HepG2 (cell line): Measurements from ENCODE around the gene TGM4. TPM values are rescaled to one million over a fixed set of nuclear protein-coding genes. Genes with fewer than 3 reads are reported as not detected.

Experiments used
- ATAC-seq: fragments of 200-7000 bp; cut with Tn5 transposase; 3 replicates; pipeline ENCODE4 v1.9.1; 2020; ENCODE audit warnings: mild to moderate bottlenecking, moderate library complexity
- BruUV-seq: library from RNA; stranded (reverse); fragments of 400-500 nt; replicated peaks from 2 replicates; lab custom pipeline; 2021; lab: Mats Ljungman, UMichigan
- CTCF ChIA-PET: fragments of 300-600 bp; formaldehyde crosslinking; extraction: SDS; loops from one replicate; lab custom pipeline; 2021; ENCODE audit warnings: low total read pairs, inconsistent platforms, low intra/inter-chr PET ratio; lab: Yijun Ruan, JAX
- POLR2A ChIA-PET: fragments of 350-600 bp; sonication (Branson Sonifier 250); formaldehyde crosslinking; loops from one replicate; lab custom pipeline; 2020; ENCODE audit warnings: antibody characterized with exemption, inconsistent platforms; lab: Yijun Ruan, JAX
- DNase-seq: peaks from one replicate; pipeline ENCODE4 v3.0.0-alpha.2; 2015; ENCODE audit warnings: low spot score
- FAIRE-seq: peaks from 3 replicates; lab custom pipeline; 2011; peaks lifted over from hg19 to GRCh38; lab: Jason Lieb, UNC
- H2AFZ ChIP-seq: one replicate; pipeline ENCODE4 v1.6.1; 2011; ENCODE audit warnings: low read length, inconsistent platforms
- H3K27ac ChIP-seq: fragments of 300-600 bp; 3 replicates; pipeline ENCODE4 v1.8.0; 2011; ENCODE audit warnings: mixed run types, mild to moderate bottlenecking, mixed read lengths, low read length, inconsistent platforms; ENCODE audit not compliant: insufficient read depth; ENCODE audit errors: extremely low read length
- H3K27me3 ChIP-seq, 2 experiments: fragments of 200-600 bp in 1 of 2; 2 replicates in 1 of 2; 3 replicates in 1 of 2; pipeline versions ENCODE4 v1.6.0 to v1.8.0; 2011; ENCODE audit warnings: low read length in 2 of 2, mild to moderate bottlenecking in 2 of 2, moderate library complexity in 2 of 2, inconsistent platforms in 1 of 2; ENCODE audit not compliant: insufficient read depth in 2 of 2, control insufficient read depth in 1 of 2
- H3K36me3 ChIP-seq, 2 experiments: fragments of 200-600 bp in 1 of 2; replicated peaks in 1 of 2; 2 replicates in 1 of 2; 3 replicates in 1 of 2; pipeline versions ENCODE4 v1.5.1 to v1.8.0; 2011; ENCODE audit warnings: low read length in 2 of 2, inconsistent platforms in 1 of 2; ENCODE audit not compliant: insufficient read depth in 2 of 2, control insufficient read depth in 1 of 2
- H3K4me1 ChIP-seq: 2 replicates; pipeline ENCODE4 v1.5.1; 2012; ENCODE audit warnings: low read length, inconsistent platforms; ENCODE audit not compliant: insufficient read depth
- H3K4me2 ChIP-seq: 2 replicates; pipeline ENCODE4 v1.6.0; 2011; ENCODE audit warnings: low read depth, low read length, inconsistent platforms
- H3K4me3 ChIP-seq, 3 experiments: fragments of 200-600 bp in 1 of 3; sonication (generic), shearing (Covaris generic) in 1 of 3; replicated peaks in 1 of 3; 2 replicates each; pipeline ENCODE4 v1.5.1; 2011 to 2016; ENCODE audit warnings: low read length in 3 of 3, inconsistent platforms in 2 of 3, low read depth in 2 of 3, mild to moderate bottlenecking in 2 of 3, control low read depth in 1 of 3, mixed read lengths in 1 of 3; ENCODE audit not compliant: insufficient read depth in 1 of 3
- H3K79me2 ChIP-seq: one replicate; pipeline ENCODE4 v1.6.1; 2011; ENCODE audit warnings: low read length, inconsistent platforms; ENCODE audit not compliant: insufficient read depth
- H3K9ac ChIP-seq: 2 replicates; pipeline ENCODE4 v1.6.0; 2011; ENCODE audit warnings: mild to moderate bottlenecking, low read depth, low read length, inconsistent platforms; ENCODE audit not compliant: insufficient read depth
- H3K9me3 ChIP-seq: 2 replicates; pipeline ENCODE4 v1.5.1; 2012; ENCODE audit warnings: mild to moderate bottlenecking, low read length
- H4K20me1 ChIP-seq: 2 replicates; pipeline ENCODE4 v1.6.0; 2011; ENCODE audit warnings: inconsistent platforms, mild to moderate bottlenecking, low read length, moderate library complexity; ENCODE audit not compliant: insufficient read depth
- CBX5 ChIP-seq: sonication (generic); formaldehyde crosslinking; IDR thresholded peaks from 2 replicates; pipeline ENCODE4 v1.4.0; 2020; ENCODE audit warnings: missing genetic modification reagents, borderline replicate concordance
- CCDC6 ChIP-seq: sonication (generic); formaldehyde crosslinking; IDR thresholded peaks from 2 replicates; pipeline ENCODE4 v1.8.1; 2022; ENCODE audit warnings: mild to moderate bottlenecking, missing genetic modification reagents, moderate library complexity
- HMGXB4 ChIP-seq, 2 experiments: sonication (generic) in 1 of 2; formaldehyde crosslinking in 1 of 2; IDR thresholded peaks; 2 replicates each; pipeline versions ENCODE4 v1.4.0 to v1.6.1; 2018 to 2020; ENCODE audit warnings: missing genetic modification reagents in 2 of 2, borderline replicate concordance in 1 of 2, low read depth in 1 of 2, mild to moderate bottlenecking in 1 of 2, missing biosample characterization in 1 of 2
- HOXD1 ChIP-seq: sonication (generic); formaldehyde crosslinking; IDR thresholded peaks from 2 replicates; pipeline ENCODE4 v1.5.0; 2020; ENCODE audit warnings: missing genetic modification reagents
- NR2F1 ChIP-seq, 2 experiments: fragments of 450-650 bp in 1 of 2; formaldehyde crosslinking in 1 of 2; IDR thresholded peaks; 2 replicates each; pipeline versions ENCODE4 v1.5.0 to v1.6.1; 2016 to 2020; ENCODE audit warnings: mild to moderate bottlenecking in 1 of 2, missing compliant biosample characterization in 1 of 2, missing genetic modification reagents in 1 of 2, moderate library complexity in 1 of 2
- SSRP1 ChIP-seq: IDR thresholded peaks from 2 replicates; pipeline ENCODE4 v1.6.1; 2016; ENCODE audit warnings: control low read depth
- ZNF510 ChIP-seq: sonication (generic); formaldehyde crosslinking; IDR thresholded peaks from 2 replicates; pipeline ENCODE4 v1.4.0; 2020; ENCODE audit warnings: low read depth, mild to moderate bottlenecking, missing genetic modification reagents
- ZNF576 ChIP-seq: sonication (generic); formaldehyde crosslinking; IDR thresholded peaks from 2 replicates; pipeline ENCODE4 v1.4.0; 2020; ENCODE audit warnings: mild to moderate bottlenecking, missing genetic modification reagents
- WGBS: methylation state at CpG from one replicate; pipeline ENCODE4 v1.1.6; 2017; ENCODE audit warnings: low lambda C conversion rate; 5-methylcytosine and 5-hydroxymethylcytosine counted together
- in situ Hi-C: cut with HindIII; loops from 2 replicates; pipeline ENCODE4 v1.10.0; 2017; ENCODE audit warnings: low pct_unique_long_range_greater_than_20kb; ENCODE audit not compliant: extremely low pct_ligation_motif_present
- intact Hi-C: fragments of 100-400 bp; cut with micrococcal nuclease; formaldehyde crosslinking; loops from one replicate; pipeline ENCODE4 v1.10.0; 2022; ENCODE audit not compliant: unreplicated experiment
- polyA plus RNA-seq, 8 experiments: library from polyadenylated mRNA; depleted of rRNA in 3 of 8; stranded (reverse) in 7 of 8; unstranded in 1 of 8; fragments of >200 nt; fragmentation: Illumina TruSeq in 4 of 8; extraction: Trizol in 4 of 8; gene quantifications; 2 replicates each; pipeline versions ENCODE4 v1.2.1 to v1.2.3, GENCODE V29; 2011 to 2016; ENCODE audit warnings: low read depth in 4 of 8, missing spikeins in 1 of 8, mixed read lengths in 1 of 8; ENCODE audit not compliant: insufficient read depth in 1 of 8
- total RNA-seq, 5 experiments: library from RNA; depleted of rRNA; stranded (reverse); fragments of >200 nt; fragmentation: Illumina TruSeq; extraction: Trizol; gene quantifications; 2 replicates each; pipeline ENCODE4 v1.2.3, GENCODE V29; 2016; ENCODE audit warnings: low read depth in 1 of 5
- TF ChIP-seq, protein P1 (sequence below): IDR thresholded peaks from 2 replicates; pipeline ENCODE4 v1.6.1; 2016; ENCODE audit warnings: low read depth, missing genetic modification reagents, missing compliant biosample characterization

The TGM4 gene
- total and polyA plus RNA-seq, 2 of the 13 experiments (the other 11 are each of a cell fraction or from before 2014, with no cell fraction given), result 0.07 to 0.15 TPM

DNA sequence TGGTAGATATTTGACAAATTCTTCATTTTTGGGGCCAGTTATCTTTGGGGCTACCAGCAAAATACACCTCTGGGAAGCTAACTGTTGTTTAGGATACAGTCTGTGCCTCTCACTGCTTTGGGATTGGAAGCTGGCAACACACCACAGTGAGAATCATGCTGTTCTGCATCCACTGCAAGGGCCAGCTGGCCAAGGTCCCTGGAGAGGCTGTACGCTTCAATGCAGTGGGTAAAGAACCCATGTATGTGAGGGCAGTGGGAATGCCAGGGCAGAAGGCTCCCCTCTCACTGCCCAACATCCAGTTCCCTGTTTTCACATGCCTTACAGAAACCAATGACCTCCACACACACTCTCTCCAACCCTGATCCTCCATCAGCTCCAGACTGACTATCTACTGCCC, 81.5 kb downstream of the TGM4 start:
- peaks cover 16 to 26% of the 10 kb centered on the region in 2 experiments; a peak in 4 of 5 replicates for H3K36me3 ChIP-seq
- POLR2A ChIA-PET, result no interaction called here
- no peak for DNase-seq
- BruUV-seq, result no TSS peak
- FAIRE-seq, result no peak
- peaks cover 19% of the 10 kb centered on the region for H3K4me1 ChIP-seq
- intact Hi-C loops, result no loop called here
- H3K27ac ChIP-seq, result no peak overlapping the region
- peaks cover 7% of the 10 kb centered on the region for H3K79me2 ChIP-seq
- CTCF ChIA-PET, result no interaction called here
- TF ChIP-seq CCDC6 (CRISPR knock-in tag) (no peak), HOXD1 (CRISPR knock-in tag) (no peak), SSRP1 (CRISPR knock-in tag) (no peak), CBX5 (CRISPR knock-in tag) (no peak), ZNF576 (CRISPR knock-in tag) (no peak), ZNF510 (no peak), NR2F1 (CRISPR knock-in tag; IDR thresholded peaks at IDR 0.05) (no peak), HMGXB4 (CRISPR knock-in tag; IDR thresholded peaks at IDR 0.05; ENCODE audit: borderline replicate concordance in 1 of 2, low read depth in 1 of 2) (no peak)
- TF ChIP-seq, protein P1, sequence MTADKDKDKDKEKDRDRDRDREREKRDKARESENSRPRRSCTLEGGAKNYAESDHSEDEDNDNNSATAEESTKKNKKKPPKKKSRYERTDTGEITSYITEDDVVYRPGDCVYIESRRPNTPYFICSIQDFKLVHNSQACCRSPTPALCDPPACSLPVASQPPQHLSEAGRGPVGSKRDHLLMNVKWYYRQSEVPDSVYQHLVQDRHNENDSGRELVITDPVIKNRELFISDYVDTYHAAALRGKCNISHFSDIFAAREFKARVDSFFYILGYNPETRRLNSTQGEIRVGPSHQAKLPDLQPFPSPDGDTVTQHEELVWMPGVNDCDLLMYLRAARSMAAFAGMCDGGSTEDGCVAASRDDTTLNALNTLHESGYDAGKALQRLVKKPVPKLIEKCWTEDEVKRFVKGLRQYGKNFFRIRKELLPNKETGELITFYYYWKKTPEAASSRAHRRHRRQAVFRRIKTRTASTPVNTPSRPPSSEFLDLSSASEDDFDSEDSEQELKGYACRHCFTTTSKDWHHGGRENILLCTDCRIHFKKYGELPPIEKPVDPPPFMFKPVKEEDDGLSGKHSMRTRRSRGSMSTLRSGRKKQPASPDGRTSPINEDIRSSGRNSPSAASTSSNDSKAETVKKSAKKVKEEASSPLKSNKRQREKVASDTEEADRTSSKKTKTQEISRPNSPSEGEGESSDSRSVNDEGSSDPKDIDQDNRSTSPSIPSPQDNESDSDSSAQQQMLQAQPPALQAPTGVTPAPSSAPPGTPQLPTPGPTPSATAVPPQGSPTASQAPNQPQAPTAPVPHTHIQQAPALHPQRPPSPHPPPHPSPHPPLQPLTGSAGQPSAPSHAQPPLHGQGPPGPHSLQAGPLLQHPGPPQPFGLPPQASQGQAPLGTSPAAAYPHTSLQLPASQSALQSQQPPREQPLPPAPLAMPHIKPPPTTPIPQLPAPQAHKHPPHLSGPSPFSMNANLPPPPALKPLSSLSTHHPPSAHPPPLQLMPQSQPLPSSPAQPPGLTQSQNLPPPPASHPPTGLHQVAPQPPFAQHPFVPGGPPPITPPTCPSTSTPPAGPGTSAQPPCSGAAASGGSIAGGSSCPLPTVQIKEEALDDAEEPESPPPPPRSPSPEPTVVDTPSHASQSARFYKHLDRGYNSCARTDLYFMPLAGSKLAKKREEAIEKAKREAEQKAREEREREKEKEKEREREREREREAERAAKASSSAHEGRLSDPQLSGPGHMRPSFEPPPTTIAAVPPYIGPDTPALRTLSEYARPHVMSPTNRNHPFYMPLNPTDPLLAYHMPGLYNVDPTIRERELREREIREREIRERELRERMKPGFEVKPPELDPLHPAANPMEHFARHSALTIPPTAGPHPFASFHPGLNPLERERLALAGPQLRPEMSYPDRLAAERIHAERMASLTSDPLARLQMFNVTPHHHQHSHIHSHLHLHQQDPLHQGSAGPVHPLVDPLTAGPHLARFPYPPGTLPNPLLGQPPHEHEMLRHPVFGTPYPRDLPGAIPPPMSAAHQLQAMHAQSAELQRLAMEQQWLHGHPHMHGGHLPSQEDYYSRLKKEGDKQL (CRISPR knock-in tag), result no peak
- no peaks in the 10 kb centered on the region for H4K20me1 ChIP-seq
- no peaks in the 10 kb centered on the region for H3K27me3 ChIP-seq
- H3K4me3 ChIP-seq, result no peak overlapping the region
- no peak overlapping the region for H3K4me2 ChIP-seq
- no peak overlapping the region for H3K9ac ChIP-seq
- no peak for ATAC-seq
- no peaks in the 10 kb centered on the region for H3K9me3 ChIP-seq
- in situ Hi-C loops, result no loop called here
- WGBS, result no CpG with 5 or more reads among the region's 1 CpG
- H2AFZ ChIP-seq, result no peak overlapping the region
